Effector memory CD4-positive, alpha-beta T cell (primary cell): Measurements from ENCODE around the gene APCDD1L.

Source experiments
- DNase-seq, 3 donors: peaks; one replicate each; pipeline ENCODE4 v3.0.0-alpha.2; 2020
- H3K27ac ChIP-seq: 2 replicates; pipeline ENCODE4 v1.7.0; 2013; ENCODE audit warnings: mild to moderate bottlenecking, low read length, moderate library complexity; ENCODE audit not compliant: insufficient read depth, poor library complexity, severe bottlenecking
- H3K27me3 ChIP-seq: replicated peaks from 2 replicates; pipeline ENCODE4 v1.7.0; 2013; ENCODE audit warnings: mild to moderate bottlenecking, low read length; ENCODE audit not compliant: insufficient read depth, control insufficient read depth, poor library complexity, severe bottlenecking
- H3K36me3 ChIP-seq: 2 replicates; pipeline ENCODE4 v1.7.0; 2013; ENCODE audit warnings: mild to moderate bottlenecking, low read length, moderate library complexity; ENCODE audit not compliant: control insufficient read depth, insufficient read depth
- H3K4me1 ChIP-seq: 2 replicates; pipeline ENCODE4 v1.7.0; 2013; ENCODE audit warnings: low read length, mild to moderate bottlenecking; ENCODE audit not compliant: control insufficient read depth, insufficient read depth, poor library complexity, severe bottlenecking
- H3K4me3 ChIP-seq: 2 replicates; pipeline ENCODE4 v1.7.0; 2013; ENCODE audit warnings: low read length, low read depth, mild to moderate bottlenecking; ENCODE audit not compliant: insufficient read depth, poor library complexity, severe bottlenecking
- H3K9me3 ChIP-seq: 2 replicates; pipeline ENCODE4 v1.7.0; 2013; ENCODE audit warnings: mild to moderate bottlenecking, low read length, moderate library complexity; ENCODE audit not compliant: control insufficient read depth

The APCDD1L gene

GRCh38 chr20:58446264-58446959, 68.8 kb downstream of the APCDD1L start:
- Histone ChIP-seq H3K4me1 (no peaks in the 10 kb centered on the region), H3K9me3 (no peaks in the 10 kb centered on the region), H3K36me3 (peaks cover 35% of the 10 kb centered on the region), H3K4me3 (no peak overlapping the region), H3K27me3 (no peaks in the 10 kb centered on the region), H3K27ac (no peak overlapping the region)
- no peak for DNase-seq

- peaks cover 35% of the 10 kb centered on the region for H3K36me3 ChIP-seq
- H3K4me3 ChIP-seq, result no peak overlapping the region
- no peak for DNase-seq
These were observed 70.4 kb downstream of the APCDD1L start for GRCh38 chr20:58444746-58445255.

GRCh38 chr20:58441723-58442122, 73.5 kb downstream of the APCDD1L start:
- H3K27me3 ChIP-seq, result no peaks in the 10 kb centered on the region
- H3K36me3 ChIP-seq, result peaks cover 36% of the 10 kb centered on the region

More at GRCh38 chr20:58444746-58445255, 70.4 kb downstream of the APCDD1L start:
- H3K27me3 ChIP-seq, result no peaks in the 10 kb centered on the region
- no peak overlapping the region for H3K27ac ChIP-seq
- no peaks in the 10 kb centered on the region for H3K4me1 ChIP-seq
- no peaks in the 10 kb centered on the region for H3K9me3 ChIP-seq

GRCh38 chr20:58440021-58440767, 75.0 kb downstream of the APCDD1L start:
- H3K27me3 ChIP-seq, result no peaks in the 10 kb centered on the region
- H3K4me1 ChIP-seq, result no peaks in the 10 kb centered on the region
- peaks cover 30% of the 10 kb centered on the region for H3K36me3 ChIP-seq
- no peak for DNase-seq
- no peak overlapping the region for H3K4me3 ChIP-seq
- H3K9me3 ChIP-seq, result no peaks in the 10 kb centered on the region
- no peak overlapping the region for H3K27ac ChIP-seq

More at GRCh38 chr20:58441723-58442122, 73.5 kb downstream of the APCDD1L start:
- Histone ChIP-seq H3K27ac (no peak overlapping the region), H3K9me3 (no peaks in the 10 kb centered on the region), H3K4me3 (no peak overlapping the region), H3K4me1 (no peaks in the 10 kb centered on the region)
- DNase-seq, result no peak

- no peaks in the 10 kb centered on the region for H3K4me1 ChIP-seq
- DNase-seq, result no peak
- no peaks in the 10 kb centered on the region for H3K9me3 ChIP-seq
- H3K27me3 ChIP-seq, result no peaks in the 10 kb centered on the region
- H3K27ac ChIP-seq, result no peak overlapping the region
- peaks cover 20% of the 10 kb centered on the region for H3K36me3 ChIP-seq
- no peak overlapping the region for H3K4me3 ChIP-seq
These were observed 76.0 kb downstream of the APCDD1L start for GRCh38 chr20:58438970-58439808.

GRCh38 chr20:58436868-58437645, 78.1 kb downstream of the APCDD1L start:
- Histone ChIP-seq H3K4me1 (no peaks in the 10 kb centered on the region), H3K4me3 (no peak overlapping the region), H3K27ac (no peak overlapping the region), H3K27me3 (no peaks in the 10 kb centered on the region), H3K9me3 (no peaks in the 10 kb centered on the region), H3K36me3 (peaks cover 8% of the 10 kb centered on the region)
- no peak for DNase-seq

GRCh38 chr20:58435237-58435636, 80.0 kb downstream of the APCDD1L start:
- no peak for DNase-seq
- Histone ChIP-seq H3K4me3 (no peak overlapping the region), H3K27me3 (no peaks in the 10 kb centered on the region), H3K36me3 (peaks cover 5% of the 10 kb centered on the region), H3K4me1 (no peaks in the 10 kb centered on the region), H3K27ac (no peak overlapping the region), H3K9me3 (no peaks in the 10 kb centered on the region)

- Histone ChIP-seq H3K27me3 (no peaks in the 10 kb centered on the region), H3K4me1 (no peaks in the 10 kb centered on the region), H3K4me3 (no peak overlapping the region), H3K27ac (no peak overlapping the region), H3K9me3 (no peaks in the 10 kb centered on the region), H3K36me3 (peaks cover 5% of the 10 kb centered on the region)
- no peak for DNase-seq
These were observed 80.9 kb downstream of the APCDD1L start for GRCh38 chr20:58434326-58434725.

- Histone ChIP-seq H3K4me3 (no peak overlapping the region), H3K36me3 (peaks cover 5% of the 10 kb centered on the region), H3K27ac (no peak overlapping the region)
These were observed 81.4 kb downstream of the APCDD1L start for GRCh38 chr20:58433759-58434158.

More at GRCh38 chr20:58433759-58434158, 81.4 kb downstream of the APCDD1L start:
- no peaks in the 10 kb centered on the region for H3K9me3 ChIP-seq
- H3K27me3 ChIP-seq, result no peaks in the 10 kb centered on the region
- DNase-seq, result no peak
- no peaks in the 10 kb centered on the region for H3K4me1 ChIP-seq
